GM18498 (cell line): Measurements from ENCODE around the gene EXOG.

Source experiments
- ATAC-seq: cut with Tn5 transposase; IDR thresholded peaks from one replicate; pipeline ENCODE4 v1.9.1; 2021; ENCODE audit warnings: mild to moderate bottlenecking, moderate library complexity; ENCODE audit not compliant: unreplicated experiment

Gene EXOG

GRCh38 chr3:38496131-38496910 is at the start of gene EXOG:
EXOG (plus strand) TSS chr3:38496340; CDS start chr3:38496368, 28 bp downstream.
- peak; percentile 95 for ATAC-seq

DNA sequence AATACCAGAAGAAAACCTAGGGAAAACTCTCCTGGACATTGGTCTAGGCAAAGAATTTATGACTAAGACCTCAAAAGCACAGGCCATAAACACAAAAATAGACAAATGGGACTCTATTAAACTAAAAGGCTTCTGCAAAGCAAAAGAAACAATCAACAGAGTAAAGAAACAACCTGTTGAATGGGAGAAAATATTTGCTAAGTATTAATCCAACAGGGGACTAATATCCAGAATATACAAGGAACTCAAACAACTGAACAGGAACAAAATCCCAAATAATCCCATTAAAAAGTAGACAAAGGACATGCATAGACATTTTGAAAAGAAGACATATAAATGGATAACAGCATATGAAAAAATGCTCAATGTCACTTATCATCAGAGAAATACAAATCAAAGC is 49.3 kb upstream of the EXOG start:
- ATAC-seq, result no peak

DNA sequence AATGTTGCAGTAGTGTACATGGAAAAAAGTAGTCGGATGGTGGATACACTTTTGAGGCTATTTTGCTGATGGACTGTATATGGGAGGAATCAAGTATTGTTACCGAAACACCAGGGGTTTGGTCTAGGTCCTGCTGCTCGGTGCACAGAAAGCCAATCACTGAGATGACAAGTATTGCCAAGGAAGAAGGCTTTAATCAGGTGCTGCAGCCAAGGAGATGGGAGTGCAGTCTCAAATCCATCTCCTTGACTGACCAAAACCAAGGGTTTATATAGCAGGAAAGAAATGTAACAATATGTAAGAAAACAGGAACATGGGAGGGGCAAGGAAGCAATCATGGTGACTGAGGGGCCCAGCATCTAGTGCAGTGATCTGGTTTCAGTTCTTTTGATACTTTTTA is 45.3 kb upstream of the EXOG start:
- ATAC-seq, result no peak

GRCh38 chr3:38453075-38453912 is 42.8 kb upstream of the EXOG start, which contains the start of gene ACVR2B:
ACVR2B (plus strand) TSS chr3:38453890; CDS start chr3:38454323, 433 bp downstream.
- ATAC-seq, result peak; percentile 65

DNA sequence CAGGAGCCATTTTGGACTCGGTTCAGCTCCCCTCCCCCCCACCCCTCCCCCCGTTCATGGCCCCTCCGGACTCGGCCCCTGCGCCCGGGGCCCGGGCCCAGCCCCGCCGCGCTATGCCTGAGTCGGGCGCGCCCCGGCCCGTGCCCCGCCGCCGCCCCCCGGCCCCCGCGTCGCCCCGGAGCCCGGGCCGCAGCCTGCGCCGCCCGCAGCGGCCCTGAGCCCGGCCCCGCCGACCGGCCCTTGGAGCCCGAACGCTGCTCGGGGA is 42.3 kb upstream of the EXOG start:
- ATAC-seq, result no peak

- peak; percentile 33 for ATAC-seq
Measured at GRCh38 chr3:38454178-38454883, 41.8 kb upstream of the EXOG start.

GRCh38 chr3:38454884-38455638 is 41.1 kb upstream of the EXOG start:
- ATAC-seq, result peak; percentile 47

DNA sequence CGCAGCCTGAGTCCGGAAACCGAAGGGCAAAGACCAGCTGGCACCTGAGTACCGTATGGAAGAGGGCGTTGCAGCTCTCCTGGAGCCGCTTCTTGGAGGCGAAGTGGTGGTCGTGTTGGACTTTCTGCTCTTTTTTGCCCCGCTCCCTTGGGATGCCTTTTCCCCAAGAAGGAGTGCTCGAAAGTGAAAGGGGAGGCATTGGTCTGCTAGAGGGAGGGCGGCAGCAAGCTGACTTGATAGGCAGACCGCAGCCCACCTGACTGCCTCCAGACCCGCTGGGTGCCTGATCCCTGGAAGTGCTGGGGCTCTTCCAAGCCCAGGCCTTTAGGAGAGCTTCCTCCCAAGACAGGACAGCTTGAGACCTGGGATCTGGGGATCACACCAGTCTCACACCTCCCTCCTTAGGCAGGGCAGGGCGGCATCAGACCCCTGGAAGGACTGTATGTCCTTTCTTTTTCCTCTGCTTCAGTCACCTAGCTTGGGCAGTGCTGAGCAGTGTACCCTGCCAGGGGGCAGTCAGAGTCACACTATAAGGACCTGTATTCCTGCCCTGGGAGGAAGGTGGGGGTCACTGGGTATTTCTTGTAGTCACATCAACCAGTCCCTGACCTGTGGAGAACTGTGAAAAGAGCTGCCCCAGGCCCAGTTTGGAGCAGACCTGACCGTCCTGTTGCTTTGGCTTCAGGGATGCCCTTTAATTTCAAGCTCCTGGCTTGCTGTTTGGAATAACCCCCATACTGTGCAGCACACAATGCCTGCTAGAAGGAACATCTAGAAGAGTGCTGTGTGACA is 40.3 kb upstream of the EXOG start:
- peak; percentile 22 for ATAC-seq

DNA sequence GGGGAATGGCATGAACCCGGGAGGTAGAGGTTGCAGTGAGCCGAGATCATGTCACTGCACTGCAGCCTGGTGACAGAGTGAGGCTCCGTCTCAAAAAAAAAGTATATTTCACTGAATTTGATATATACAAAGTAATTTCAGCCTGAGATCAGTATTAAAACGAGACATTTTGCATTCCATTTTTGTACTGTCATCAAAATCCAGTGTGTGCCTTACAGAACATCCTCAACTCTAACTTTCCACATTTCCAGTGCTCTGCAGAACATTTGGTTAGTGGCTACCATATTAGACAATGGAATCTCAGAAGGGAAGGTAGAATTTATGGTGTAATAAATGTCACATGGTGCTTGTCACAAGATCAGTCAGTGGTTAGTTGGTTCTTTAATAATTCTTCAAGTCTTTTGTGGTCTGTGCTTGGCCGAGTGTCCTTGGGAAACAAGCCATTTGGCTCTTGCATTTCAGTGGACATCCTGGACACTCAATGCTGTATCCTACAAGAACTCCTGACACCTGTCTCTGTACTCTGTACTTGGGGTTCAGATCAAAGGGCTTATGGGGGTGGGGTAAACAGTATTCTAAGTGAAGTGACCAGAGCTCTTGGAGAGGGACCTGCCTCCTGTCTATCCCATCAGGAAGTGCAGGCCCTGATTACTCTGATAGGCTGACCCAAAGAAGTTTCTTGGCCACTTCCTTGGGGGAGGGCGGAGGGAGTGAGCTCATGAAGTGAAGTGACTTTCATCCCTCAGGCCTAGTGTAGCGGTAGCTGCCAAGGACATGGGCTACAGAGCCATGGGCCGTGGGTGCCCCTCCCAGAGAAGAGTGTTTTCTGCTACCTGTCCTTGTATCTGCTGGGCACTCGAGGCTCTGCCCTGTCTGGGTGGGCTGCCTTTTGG is 38.8 kb upstream of the EXOG start:
- no peak for ATAC-seq

DNA sequence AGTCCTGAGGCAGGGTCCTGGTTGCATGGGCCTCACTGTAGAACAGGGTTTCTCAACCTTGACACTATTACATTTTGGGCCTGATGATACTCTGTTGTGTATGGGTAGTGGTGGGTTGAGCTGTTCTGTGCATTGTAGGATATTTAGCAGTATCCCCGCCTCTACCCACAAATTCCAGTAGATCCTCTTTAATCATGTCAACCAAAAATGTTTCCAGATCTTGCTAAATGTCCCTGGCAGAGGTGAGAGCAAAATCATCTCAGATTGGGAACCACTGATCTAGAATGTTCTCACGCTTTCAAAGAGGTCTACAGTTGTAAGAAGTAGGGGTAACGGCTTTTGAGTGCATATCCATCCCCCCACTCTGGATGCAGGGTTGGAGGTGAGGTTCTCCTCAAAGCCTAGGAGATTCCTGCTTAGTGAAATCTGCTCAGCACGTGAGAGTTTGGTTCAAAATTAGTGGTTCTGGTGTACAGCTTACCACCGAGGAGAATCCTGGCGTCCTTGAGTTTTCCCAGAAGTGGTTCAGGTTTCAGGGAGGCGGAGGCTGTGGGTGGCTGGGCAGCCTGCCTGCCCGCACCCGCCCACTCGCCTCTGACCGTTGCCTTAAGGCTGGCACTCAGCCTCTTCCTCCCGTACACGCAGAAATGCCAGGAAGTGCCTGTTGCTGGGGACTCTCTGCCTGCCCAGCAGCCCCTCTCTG is 37.2 kb upstream of the EXOG start:
- ATAC-seq, result no peak

DNA sequence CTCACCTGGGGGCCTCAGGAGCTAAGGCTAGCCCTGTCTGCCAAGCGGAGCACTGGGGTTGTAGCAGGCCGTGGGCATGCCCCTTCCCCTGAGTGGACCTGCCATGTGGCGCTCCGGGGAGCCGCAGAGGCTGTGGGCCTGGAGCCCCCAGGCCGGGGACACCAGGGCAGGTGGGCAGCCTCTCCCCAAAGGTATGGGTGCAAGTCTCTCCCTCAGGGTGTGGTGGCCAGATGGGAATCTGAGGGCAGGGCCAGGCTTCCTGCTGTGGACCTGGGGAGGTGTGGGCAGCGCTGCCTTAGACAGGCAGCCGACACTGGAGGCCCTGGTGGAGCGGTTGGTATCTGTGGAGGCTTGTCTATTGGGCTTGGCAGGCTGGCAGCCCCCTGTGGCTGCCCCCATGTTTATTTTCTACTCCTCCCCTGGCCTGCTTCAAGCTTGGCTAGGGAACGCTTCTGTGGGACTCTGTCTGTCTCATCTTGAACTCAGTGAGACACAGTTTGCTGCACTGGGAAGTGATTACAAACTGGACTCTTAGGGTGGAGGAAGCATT is 36.6 kb upstream of the EXOG start:
- no peak for ATAC-seq

GRCh38 chr3:38460377-38461270 is 35.5 kb upstream of the EXOG start:
- ATAC-seq, result no peak

DNA sequence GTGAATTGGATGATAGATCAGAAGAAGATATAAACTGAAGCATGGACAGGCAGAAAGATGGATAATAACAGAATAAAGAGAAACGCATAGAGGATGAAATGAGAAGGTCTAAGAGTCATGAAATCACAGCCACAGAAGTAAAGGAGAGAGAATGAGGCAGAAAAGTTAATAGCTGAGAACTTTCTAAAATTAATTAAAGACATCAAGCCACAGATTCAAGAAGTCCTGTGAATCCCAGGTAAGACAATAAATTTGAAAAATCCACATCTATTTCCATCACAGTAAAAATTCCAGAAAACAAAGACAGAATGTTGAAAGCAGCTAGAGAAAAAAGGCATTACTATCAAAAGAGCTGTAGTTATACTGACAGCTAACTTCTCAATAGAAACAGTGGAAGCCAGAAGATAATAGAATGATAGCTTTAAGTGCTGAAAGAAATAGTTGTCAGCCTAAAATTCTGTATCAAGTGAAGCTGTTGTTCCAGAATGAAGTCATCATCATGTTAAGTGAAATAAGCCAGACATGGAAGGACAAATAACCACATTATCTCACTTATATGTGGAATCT is 30.5 kb upstream of the EXOG start:
- ATAC-seq, result no peak

- no peak for ATAC-seq
Measured at GRCh38 chr3:38468765-38469164, 27.4 kb upstream of the EXOG start.

DNA sequence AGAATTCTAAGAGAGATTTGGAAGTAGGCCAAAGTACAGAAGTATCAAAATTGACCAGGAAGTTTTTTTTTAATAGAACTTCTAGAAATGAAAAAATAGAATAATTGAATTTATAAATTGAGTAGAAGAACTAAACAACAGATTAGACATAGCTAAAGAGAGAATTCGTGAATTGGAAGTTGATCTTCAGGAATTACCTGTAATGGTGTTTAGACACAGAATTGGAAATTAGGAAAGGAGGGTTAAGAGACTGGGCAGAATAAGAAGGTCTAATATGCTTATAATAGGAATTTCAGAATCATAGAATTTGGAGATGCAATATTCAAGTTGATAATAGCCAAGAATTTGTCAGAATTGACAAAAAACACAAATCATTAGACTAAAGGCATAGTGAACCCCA is 26.3 kb upstream of the EXOG start:
- no peak for ATAC-seq

GRCh38 chr3:38471260-38471857 is 24.8 kb upstream of the EXOG start:
- ATAC-seq, result no peak
